ENCODE data around the gene GSTM1. TPM values are rescaled to one million over a fixed set of nuclear protein-coding genes. Genes with fewer than 3 reads are reported as not detected.
A peak's percentile ranks its signal among the peaks of the same experiment; 100 is the strongest.

GSTM1 gene
- total RNA-seq (2013; cell fraction: nucleolus; rRNA removed), result 18.1 and 24.5 TPM in 2 replicates
- total RNA-seq (2014; rRNA removed) (16.0 and 16.6 TPM in 2 replicates), total RNA-seq (2014; rRNA removed; fragmentation: Illumina TruSeq; extraction: Trizol) (21.3 and 21.4 TPM in 2 replicates), total RNA-seq (2021) (32.4 and 33.5 TPM in 2 replicates), polyA plus RNA-seq (2011; rRNA removed) (21.0 and 38.6 TPM in 2 replicates), polyA plus RNA-seq (2014; fragmentation: Illumina TruSeq; extraction: Trizol) (40.9 and 60.1 TPM in 2 replicates), polyA plus RNA-seq (2014; fragmentation: Nextera tagmentation; extraction: Ambion mirVana) (10 to 100 TPM; 66.7 to 75.6 TPM), polyA plus RNA-seq (2014; rRNA removed) (36.6 and 39.1 TPM in 2 replicates), polyA plus RNA-seq (2016; fragmentation: Nextera tagmentation; extraction: Ambion mirVana) (10 to 100 TPM; 54.1 to 56.6 TPM), polyA minus RNA-seq (2011; rRNA and poly(A)+ RNA removed) (27.6 and 38.4 TPM in 2 replicates), Bru-seq, nascent RNA (percentile 72 among the genes with signal in this experiment), BruChase-seq, experiment 1, labeled RNA remaining after a 6-hour chase (percentile 81 among the genes with signal in this experiment), BruChase-seq, experiment 2, labeled RNA remaining after a 2-hour chase (percentile 63 among the genes with signal in this experiment)
- polyA plus RNA-seq (2011; ENCODE audit: low read depth), result 45.6 TPM
- polyA plus RNA-seq (2011; cell fraction: cytosol; rRNA removed), result 55.3 and 58.1 TPM in 2 replicates
- 23.7 and 32.3 TPM in 2 replicates for polyA plus RNA-seq (2011; cell fraction: nucleus; rRNA removed)
- polyA plus RNA-seq (2012), result 45.2 and 55.4 TPM in 2 replicates
- polyA minus RNA-seq (2011; cell fraction: cytosol; rRNA and poly(A)+ RNA removed), result 7.6 and 8.4 TPM in 2 replicates
- 8.7 and 12.6 TPM in 2 replicates for polyA minus RNA-seq (2011; cell fraction: nucleus; rRNA and poly(A)+ RNA removed)
- long read RNA-seq, experiment 1, transcript GSTM1-201 (8 exons, 1,161 nt), result major isoform, 13 of 18 reads
- long read RNA-seq, experiment 1, partial matches to known transcripts, result 1 of 18 reads
- long read RNA-seq, experiment 1, other reads (novel, unspliced or antisense), result 4 of 18 reads
- long read RNA-seq, experiment 2, transcript GSTM1-201 (8 exons, 1,161 nt), result major isoform, 6 of 7 reads
- long read RNA-seq, experiment 2, partial matches to known transcripts, result 0 of 7 reads
- long read RNA-seq, experiment 2, other reads (novel, unspliced or antisense), result 1 of 7 reads

DNA sequence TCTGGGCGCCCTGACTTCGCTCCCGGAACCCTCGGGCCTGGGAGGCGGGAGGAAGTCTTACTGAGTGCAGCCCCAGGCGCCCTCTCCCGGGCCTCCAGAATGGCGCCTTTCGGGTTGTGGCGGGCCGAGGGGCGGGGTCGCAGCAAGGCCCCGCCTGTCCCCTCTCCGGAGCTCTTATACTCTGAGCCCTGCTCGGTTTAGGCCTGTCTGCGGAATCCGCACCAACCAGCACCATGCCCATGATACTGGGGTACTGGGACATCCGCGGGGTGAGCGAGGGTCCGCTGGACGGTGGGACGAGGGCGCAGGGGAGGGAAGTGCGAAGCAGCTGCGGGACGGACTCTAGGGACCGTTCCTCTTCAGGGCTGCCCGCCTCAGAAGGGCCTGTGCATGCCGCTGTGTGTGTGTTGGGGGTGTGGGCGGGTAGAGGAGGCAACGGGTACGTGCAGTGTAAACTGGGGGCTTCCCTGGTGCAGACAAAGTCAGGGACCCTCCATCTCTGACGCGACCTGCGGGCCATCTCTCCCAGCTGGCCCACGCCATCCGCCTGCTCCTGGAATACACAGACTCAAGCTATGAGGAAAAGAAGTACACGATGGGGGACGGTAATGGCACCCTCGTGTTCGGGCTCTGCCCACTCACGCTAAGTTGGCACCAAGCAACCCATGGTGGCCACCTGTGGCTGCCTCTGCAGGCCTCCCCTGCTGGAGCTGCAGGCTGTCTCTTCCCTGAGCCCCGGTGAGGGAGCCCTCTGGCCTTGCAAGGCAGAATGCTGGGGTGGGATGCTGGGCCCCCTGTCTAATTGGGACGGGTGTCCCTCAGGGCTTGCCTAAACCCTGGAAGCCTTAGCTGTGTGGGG, at the start of gene GSTM1:
GSTM1 (plus strand) TSS at position 177 of the 859 bp plus-strand sequence; CDS start at position 234, 57 bp downstream.
- ChIA-PET RAD21 (ENCODE audit: unreplicated experiment) (interaction anchor here (0.7 to 2.4 kb wide), 8 partner anchors 34 to 297 kb away, joined by 3 to 12 read pairs (median 4); partner anchors contain the start of genes AHCYL1 and GNAI3), CTCF (interaction anchor here (0.7 to 3.2 kb wide), 9 partner anchors 32 to 297 kb away, joined by 3 to 34 read pairs (median 5); partner anchors contain the start of genes AHCYL1, GNAI3 and GSTM4), SMC1A (ENCODE audit: uncharacterized antibody, unreplicated experiment) (interaction anchor here (0.6 to 2.4 kb wide), 6 partner anchors 17 to 1748 kb away, joined by 3 to 7 read pairs (median 4); no protein-coding TSS in a partner anchor), POLR2A (interaction anchor here (0.6 to 1.3 kb wide), 8 partner anchors 17 to 993 kb away, joined by 3 to 11 read pairs (median 4); partner anchors contain the start of gene GNAI3)
- Histone ChIP-seq H3K79me2 (ENCODE audit: control insufficient read depth, insufficient read depth, low read length) (no peaks in the 10 kb centered on the region), H2AFZ (ENCODE audit: control insufficient read depth, low read depth, low read length) (peak within 1 kb of the TSS; percentile 86), H3K4me2 (ENCODE audit: control insufficient read depth, insufficient read depth) (peak within 1 kb of the TSS; percentile 64), H3K27ac (ENCODE audit: control insufficient read depth, insufficient read depth) (peak within 1 kb of the TSS; percentile 72), H3K36me3 (ENCODE audit: control insufficient read depth in 2 of 2, insufficient read depth in 2 of 2, low read length in 1 of 2) (no peaks in the 10 kb centered on the region), H3K27me3 (replicated peaks in 1 of 2; ENCODE audit: control insufficient read depth in 2 of 2, insufficient read depth in 2 of 2, low read length in 1 of 2) (no peaks in the 10 kb centered on the region), H3K4me1 (ENCODE audit: control insufficient read depth, insufficient read depth, low read length) (no peaks in the 10 kb centered on the region), H4K20me1 (ENCODE audit: control insufficient read depth, insufficient read depth) (no peaks in the 10 kb centered on the region), H3K9ac (ENCODE audit: control insufficient read depth, insufficient read depth, low read length) (peak within 1 kb of the TSS; percentile 70), H3K9me3 (replicated peaks; ENCODE audit: control insufficient read depth, insufficient read depth, low read length) (no peaks in the 10 kb centered on the region; the same call in 2 of the 3 replicates), H3K4me3 (peak within 1 kb of the TSS; percentile 71)
- intact Hi-C loops (cut with micrococcal nuclease; ENCODE audit: unreplicated experiment) (loop anchor here (5.0 kb wide), 1 partner anchor 46 kb away; no protein-coding TSS in a partner anchor), in situ Hi-C loops (cut with MboI) (no loop called here)
- no peak for FAIRE-seq
- peak; percentile 25 for DNase-seq (ENCODE audit: low read depth, low spot score)
- BruUV-seq (replicated peaks), result TSS peak; percentile 65
- WGBS (ENCODE audit: insufficient coverage, insufficient replicate concordance, low lambda C conversion rate, missing lambda C conversion rate), result 0% methylated on average over 17 of the region's 46 CpGs
- ATAC-seq, result peak; percentile 99
- TF ChIP-seq CHD4 (IDR thresholded peaks at IDR 0.05) (no peak), TARDBP (IDR thresholded peaks at IDR 0.05; ENCODE audit: borderline replicate concordance) (no peak), TBL1XR1 (IDR thresholded peaks at IDR 0.05; ENCODE audit: low read depth, low read length) (no peak), TAF1 (IDR thresholded peaks at IDR 0.05; ENCODE audit: borderline replicate concordance, low read depth, low read length) (peak; percentile 48; the same call in 1 of the 2 replicates), NBN (IDR thresholded peaks at IDR 0.05) (0 out of 2 replicates have a peak, but pooled peaks have one; percentile 21), YY1 (IDR thresholded peaks at IDR 0.05; ENCODE audit: low read depth, low read length) (peak; percentile 85), RB1 (IDR thresholded peaks at IDR 0.05; ENCODE audit: borderline replicate concordance) (peak; percentile 59; the same call in 1 of the 2 replicates), DPF2 (IDR thresholded peaks at IDR 0.05) (peak; percentile 23; the same call in 1 of the 2 replicates), POLR2A (IDR thresholded peaks at IDR 0.05; ENCODE audit: low read depth, low read length) (peak; percentile 83), ZNF274 (IDR thresholded peaks at IDR 0.05; ENCODE audit: insufficient read depth, insufficient read length) (no peak), RAD21 (IDR thresholded peaks at IDR 0.05; ENCODE audit: insufficient read depth, low read depth, low read length) (peak; percentile 52), POLR2AphosphoS5 (IDR thresholded peaks at IDR 0.05; ENCODE audit: low read length) (peak; percentile 47)
- TF ChIP-seq, protein P1, sequence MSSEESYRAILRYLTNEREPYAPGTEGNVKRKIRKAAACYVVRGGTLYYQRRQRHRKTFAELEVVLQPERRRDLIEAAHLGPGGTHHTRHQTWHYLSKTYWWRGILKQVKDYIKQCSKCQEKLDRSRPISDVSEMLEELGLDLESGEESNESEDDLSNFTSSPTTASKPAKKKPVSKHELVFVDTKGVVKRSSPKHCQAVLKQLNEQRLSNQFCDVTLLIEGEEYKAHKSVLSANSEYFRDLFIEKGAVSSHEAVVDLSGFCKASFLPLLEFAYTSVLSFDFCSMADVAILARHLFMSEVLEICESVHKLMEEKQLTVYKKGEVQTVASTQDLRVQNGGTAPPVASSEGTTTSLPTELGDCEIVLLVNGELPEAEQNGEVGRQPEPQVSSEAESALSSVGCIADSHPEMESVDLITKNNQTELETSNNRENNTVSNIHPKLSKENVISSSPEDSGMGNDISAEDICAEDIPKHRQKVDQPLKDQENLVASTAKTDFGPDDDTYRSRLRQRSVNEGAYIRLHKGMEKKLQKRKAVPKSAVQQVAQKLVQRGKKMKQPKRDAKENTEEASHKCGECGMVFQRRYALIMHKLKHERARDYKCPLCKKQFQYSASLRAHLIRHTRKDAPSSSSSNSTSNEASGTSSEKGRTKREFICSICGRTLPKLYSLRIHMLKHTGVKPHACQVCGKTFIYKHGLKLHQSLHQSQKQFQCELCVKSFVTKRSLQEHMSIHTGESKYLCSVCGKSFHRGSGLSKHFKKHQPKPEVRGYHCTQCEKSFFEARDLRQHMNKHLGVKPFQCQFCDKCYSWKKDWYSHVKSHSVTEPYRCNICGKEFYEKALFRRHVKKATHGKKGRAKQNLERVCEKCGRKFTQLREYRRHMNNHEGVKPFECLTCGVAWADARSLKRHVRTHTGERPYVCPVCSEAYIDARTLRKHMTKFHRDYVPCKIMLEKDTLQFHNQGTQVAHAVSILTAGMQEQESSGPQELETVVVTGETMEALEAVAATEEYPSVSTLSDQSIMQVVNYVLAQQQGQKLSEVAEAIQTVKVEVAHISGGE (CRISPR knock-in tag; IDR thresholded peaks at IDR 0.05), result no peak
- TF ChIP-seq, protein P2, sequence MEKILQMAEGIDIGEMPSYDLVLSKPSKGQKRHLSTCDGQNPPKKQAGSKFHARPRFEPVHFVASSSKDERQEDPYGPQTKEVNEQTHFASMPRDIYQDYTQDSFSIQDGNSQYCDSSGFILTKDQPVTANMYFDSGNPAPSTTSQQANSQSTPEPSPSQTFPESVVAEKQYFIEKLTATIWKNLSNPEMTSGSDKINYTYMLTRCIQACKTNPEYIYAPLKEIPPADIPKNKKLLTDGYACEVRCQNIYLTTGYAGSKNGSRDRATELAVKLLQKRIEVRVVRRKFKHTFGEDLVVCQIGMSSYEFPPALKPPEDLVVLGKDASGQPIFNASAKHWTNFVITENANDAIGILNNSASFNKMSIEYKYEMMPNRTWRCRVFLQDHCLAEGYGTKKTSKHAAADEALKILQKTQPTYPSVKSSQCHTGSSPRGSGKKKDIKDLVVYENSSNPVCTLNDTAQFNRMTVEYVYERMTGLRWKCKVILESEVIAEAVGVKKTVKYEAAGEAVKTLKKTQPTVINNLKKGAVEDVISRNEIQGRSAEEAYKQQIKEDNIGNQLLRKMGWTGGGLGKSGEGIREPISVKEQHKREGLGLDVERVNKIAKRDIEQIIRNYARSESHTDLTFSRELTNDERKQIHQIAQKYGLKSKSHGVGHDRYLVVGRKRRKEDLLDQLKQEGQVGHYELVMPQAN (conservative IDR thresholded peaks at IDR 0.05), result no peak

Data from GM12878 (cell line).